Measurements from ENCODE around the gene GFER. TPM values are rescaled to one million over a fixed set of nuclear protein-coding genes. Genes with fewer than 3 reads are reported as not detected.
A peak's percentile ranks its signal among the peaks of the same experiment; 100 is the strongest.

GFER gene
- total and polyA plus RNA-seq, 4 donors: 7.4 to 28.4 (median 15.1) TPM

DNA sequence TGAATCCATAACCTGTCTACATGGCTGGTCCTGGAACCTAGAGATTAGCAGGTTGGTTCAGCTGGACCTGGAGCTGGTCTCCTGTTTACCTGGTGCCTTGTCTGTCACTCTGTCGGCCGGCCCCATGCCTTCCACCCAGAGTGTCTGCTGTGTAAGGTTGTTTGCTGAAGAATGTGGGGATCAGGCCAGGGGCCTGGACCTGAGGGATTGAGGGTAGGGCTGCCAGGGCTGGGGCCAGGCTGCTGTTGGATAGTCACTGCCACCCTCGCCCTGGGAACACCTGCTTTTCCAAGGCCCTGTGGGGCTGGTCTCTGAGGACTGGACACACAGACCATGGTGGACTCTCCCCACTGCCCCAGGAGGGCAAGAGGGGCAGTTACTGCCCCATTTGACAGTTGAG is 44.2 kb downstream of the GFER start (continued):
- TF ChIP-seq, protein P1, sequence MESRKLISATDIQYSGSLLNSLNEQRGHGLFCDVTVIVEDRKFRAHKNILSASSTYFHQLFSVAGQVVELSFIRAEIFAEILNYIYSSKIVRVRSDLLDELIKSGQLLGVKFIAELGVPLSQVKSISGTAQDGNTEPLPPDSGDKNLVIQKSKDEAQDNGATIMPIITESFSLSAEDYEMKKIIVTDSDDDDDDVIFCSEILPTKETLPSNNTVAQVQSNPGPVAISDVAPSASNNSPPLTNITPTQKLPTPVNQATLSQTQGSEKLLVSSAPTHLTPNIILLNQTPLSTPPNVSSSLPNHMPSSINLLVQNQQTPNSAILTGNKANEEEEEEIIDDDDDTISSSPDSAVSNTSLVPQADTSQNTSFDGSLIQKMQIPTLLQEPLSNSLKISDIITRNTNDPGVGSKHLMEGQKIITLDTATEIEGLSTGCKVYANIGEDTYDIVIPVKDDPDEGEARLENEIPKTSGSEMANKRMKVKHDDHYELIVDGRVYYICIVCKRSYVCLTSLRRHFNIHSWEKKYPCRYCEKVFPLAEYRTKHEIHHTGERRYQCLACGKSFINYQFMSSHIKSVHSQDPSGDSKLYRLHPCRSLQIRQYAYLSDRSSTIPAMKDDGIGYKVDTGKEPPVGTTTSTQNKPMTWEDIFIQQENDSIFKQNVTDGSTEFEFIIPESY (IDR thresholded peaks at IDR 0.05): no peak
- TF ChIP-seq, protein P2, sequence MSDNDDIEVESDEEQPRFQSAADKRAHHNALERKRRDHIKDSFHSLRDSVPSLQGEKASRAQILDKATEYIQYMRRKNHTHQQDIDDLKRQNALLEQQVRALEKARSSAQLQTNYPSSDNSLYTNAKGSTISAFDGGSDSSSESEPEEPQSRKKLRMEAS (IDR thresholded peaks at IDR 0.05): no peak
- TF ChIP-seq SP1 (IDR thresholded peaks at IDR 0.05) (no peak), EGR1 (IDR thresholded peaks at IDR 0.05; ENCODE audit: low read depth in 2 of 2) (no peak)

DNA sequence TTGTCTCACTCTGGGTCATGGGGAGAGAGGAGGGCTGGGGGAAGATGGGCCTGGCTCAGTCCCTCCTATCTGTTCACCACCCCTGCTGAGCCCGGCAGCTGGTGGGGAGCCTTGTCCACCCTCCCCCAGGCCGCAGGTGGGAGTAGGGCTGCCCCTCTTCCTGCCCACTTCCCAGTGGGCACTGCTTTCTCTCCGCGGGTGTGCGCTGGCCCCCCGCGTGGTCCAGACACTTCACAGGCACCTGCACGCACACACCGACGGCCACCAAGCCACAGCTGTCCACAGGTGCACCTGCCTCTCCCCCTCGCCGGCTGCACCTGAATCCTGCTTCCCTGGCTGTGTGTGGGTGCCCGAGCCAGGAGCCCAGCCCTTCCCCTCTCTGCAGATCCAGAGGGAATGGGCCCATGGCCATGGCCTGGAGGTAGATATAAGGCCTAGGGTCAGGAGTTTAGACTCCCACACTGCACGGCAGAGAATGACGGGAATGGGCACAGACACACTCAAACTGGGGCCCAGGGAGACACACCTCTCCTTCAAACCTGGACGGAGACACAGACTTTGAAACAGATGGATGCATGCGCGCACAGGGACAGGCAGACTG is 44.7 kb downstream of the GFER start:
- Histone ChIP-seq H3K9ac (ENCODE audit: low read depth in 1 of 2, low read length in 2 of 2) (peak overlapping the region; percentile 64 to 94), H3K4me1 (ENCODE audit: control insufficient read depth in 4 of 4, insufficient read depth in 4 of 4, low read length in 3 of 4) (peaks cover 22 to 85% (median 65%) of the 10 kb centered on the region in 4 donors), H3K9me3 (ENCODE audit: control insufficient read depth in 4 of 4, low read length in 3 of 4) (no peaks in the 10 kb centered on the region), H3K27me3 (ENCODE audit: control insufficient read depth in 4 of 4, insufficient read depth in 4 of 4, low read length in 3 of 4) (no peaks in the 10 kb centered on the region), H3K36me3 (ENCODE audit: control insufficient read depth in 4 of 4, insufficient read depth in 3 of 4, low read depth in 1 of 4, low read length in 3 of 4) (no peaks in the 10 kb centered on the region), H3K27ac (ENCODE audit: low read depth in 1 of 2, low read length in 2 of 2) (peak overlapping the region; percentile 49 to 65), H3K4me3 (ENCODE audit: low read depth in 1 of 3, low read length in 3 of 3) (peak overlapping the region; percentile 46 to 99 (median 89))
- TF ChIP-seq GABPA (IDR thresholded peaks at IDR 0.05 in 1 of 2, conservative IDR thresholded peaks at IDR 0.05 in 1 of 2): no peak
- TF ChIP-seq, protein P1 (IDR thresholded peaks at IDR 0.05): no peak
- TF ChIP-seq NR2F2 (IDR thresholded peaks at IDR 0.05): no peak
- no peak for TF ChIP-seq TAF1 (conservative IDR thresholded peaks at IDR 0.05)
- TF ChIP-seq, protein P2 (IDR thresholded peaks at IDR 0.05): no peak
- no peak for TF ChIP-seq FOXA2 (IDR thresholded peaks at IDR 0.05)
- no peak for TF ChIP-seq JUND (IDR thresholded peaks at IDR 0.05)
- TF ChIP-seq, protein P3, sequence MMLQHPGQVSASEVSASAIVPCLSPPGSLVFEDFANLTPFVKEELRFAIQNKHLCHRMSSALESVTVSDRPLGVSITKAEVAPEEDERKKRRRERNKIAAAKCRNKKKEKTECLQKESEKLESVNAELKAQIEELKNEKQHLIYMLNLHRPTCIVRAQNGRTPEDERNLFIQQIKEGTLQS (IDR thresholded peaks at IDR 0.05): no peak
- DNase-seq (ENCODE audit: low spot score): no peak
- 47% methylated on average over 18 of the region's 18 CpGs for WGBS

DNA sequence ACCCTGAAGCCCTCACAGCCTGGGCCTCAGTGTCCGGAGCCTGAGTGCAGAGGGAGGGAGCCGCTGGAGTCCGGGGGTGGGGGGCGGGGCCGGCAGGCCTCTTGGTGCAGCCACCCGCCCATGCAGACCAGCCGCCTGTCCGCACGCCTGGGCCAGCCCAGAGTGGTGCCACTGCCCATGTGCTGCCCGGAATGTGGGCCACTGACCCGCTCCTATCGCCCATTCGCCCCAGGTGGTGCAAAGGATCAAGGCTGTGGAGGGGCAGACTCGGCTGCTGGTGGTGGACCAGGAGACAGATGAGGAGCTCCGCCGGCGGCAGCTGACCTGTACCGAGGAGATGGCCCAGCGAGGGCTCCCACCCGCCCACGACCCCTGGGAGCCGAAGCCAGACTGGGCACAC is 45.4 kb downstream of the GFER start:
- Histone ChIP-seq H3K36me3 (ENCODE audit: control insufficient read depth in 4 of 4, insufficient read depth in 3 of 4, low read depth in 1 of 4, low read length in 3 of 4) (no peaks in the 10 kb centered on the region), H3K4me3 (ENCODE audit: low read depth in 1 of 3, low read length in 3 of 3) (peak overlapping the region; percentile 41 to 99 (median 47)), H3K27me3 (ENCODE audit: control insufficient read depth in 4 of 4, insufficient read depth in 4 of 4, low read length in 3 of 4) (no peaks in the 10 kb centered on the region), H3K27ac (ENCODE audit: low read depth in 1 of 2, low read length in 2 of 2) (peak overlapping the region; percentile 68 to 84), H3K9ac (ENCODE audit: low read depth in 1 of 2, low read length in 2 of 2) (peak overlapping the region; percentile 75 to 94), H3K4me1 (ENCODE audit: control insufficient read depth in 4 of 4, insufficient read depth in 4 of 4, low read length in 3 of 4) (peaks cover 24 to 82% (median 65%) of the 10 kb centered on the region in 4 donors), H3K9me3 (ENCODE audit: control insufficient read depth in 4 of 4, low read length in 3 of 4) (no peaks in the 10 kb centered on the region)
- no peak for DNase-seq (ENCODE audit: low spot score)
- WGBS: 27% methylated on average over 22 of the region's 22 CpGs
- TF ChIP-seq, protein P4, sequence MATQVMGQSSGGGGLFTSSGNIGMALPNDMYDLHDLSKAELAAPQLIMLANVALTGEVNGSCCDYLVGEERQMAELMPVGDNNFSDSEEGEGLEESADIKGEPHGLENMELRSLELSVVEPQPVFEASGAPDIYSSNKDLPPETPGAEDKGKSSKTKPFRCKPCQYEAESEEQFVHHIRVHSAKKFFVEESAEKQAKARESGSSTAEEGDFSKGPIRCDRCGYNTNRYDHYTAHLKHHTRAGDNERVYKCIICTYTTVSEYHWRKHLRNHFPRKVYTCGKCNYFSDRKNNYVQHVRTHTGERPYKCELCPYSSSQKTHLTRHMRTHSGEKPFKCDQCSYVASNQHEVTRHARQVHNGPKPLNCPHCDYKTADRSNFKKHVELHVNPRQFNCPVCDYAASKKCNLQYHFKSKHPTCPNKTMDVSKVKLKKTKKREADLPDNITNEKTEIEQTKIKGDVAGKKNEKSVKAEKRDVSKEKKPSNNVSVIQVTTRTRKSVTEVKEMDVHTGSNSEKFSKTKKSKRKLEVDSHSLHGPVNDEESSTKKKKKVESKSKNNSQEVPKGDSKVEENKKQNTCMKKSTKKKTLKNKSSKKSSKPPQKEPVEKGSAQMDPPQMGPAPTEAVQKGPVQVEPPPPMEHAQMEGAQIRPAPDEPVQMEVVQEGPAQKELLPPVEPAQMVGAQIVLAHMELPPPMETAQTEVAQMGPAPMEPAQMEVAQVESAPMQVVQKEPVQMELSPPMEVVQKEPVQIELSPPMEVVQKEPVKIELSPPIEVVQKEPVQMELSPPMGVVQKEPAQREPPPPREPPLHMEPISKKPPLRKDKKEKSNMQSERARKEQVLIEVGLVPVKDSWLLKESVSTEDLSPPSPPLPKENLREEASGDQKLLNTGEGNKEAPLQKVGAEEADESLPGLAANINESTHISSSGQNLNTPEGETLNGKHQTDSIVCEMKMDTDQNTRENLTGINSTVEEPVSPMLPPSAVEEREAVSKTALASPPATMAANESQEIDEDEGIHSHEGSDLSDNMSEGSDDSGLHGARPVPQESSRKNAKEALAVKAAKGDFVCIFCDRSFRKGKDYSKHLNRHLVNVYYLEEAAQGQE (IDR thresholded peaks at IDR 0.05): no peak
- no peak for TF ChIP-seq SP1 (IDR thresholded peaks at IDR 0.05)
- TF ChIP-seq, protein P1 (IDR thresholded peaks at IDR 0.05): no peak
- TF ChIP-seq RAD21 (IDR thresholded peaks at IDR 0.05): no peak
- no peak for TF ChIP-seq FOXA2 (IDR thresholded peaks at IDR 0.05)
- TF ChIP-seq NR2F2 (IDR thresholded peaks at IDR 0.05): no peak
- peak; percentile 54 to 76 for TF ChIP-seq HNF4A (conservative IDR thresholded peaks at IDR 0.05)
- no peak for TF ChIP-seq JUND (IDR thresholded peaks at IDR 0.05)
- TF ChIP-seq EGR1 (IDR thresholded peaks at IDR 0.05; ENCODE audit: low read depth in 2 of 2): peak; percentile 35 to 82
- TF ChIP-seq HNF4G (IDR thresholded peaks at IDR 0.05): no peak
- TF ChIP-seq RXRA (IDR thresholded peaks at IDR 0.05): peak in 1 of 2 donors; percentile 67
- peak; percentile 50 for TF ChIP-seq YY1 (IDR thresholded peaks at IDR 0.05)
- TF ChIP-seq, protein P2 (IDR thresholded peaks at IDR 0.05): peak; percentile 20
- no peak for TF ChIP-seq TAF1 (conservative IDR thresholded peaks at IDR 0.05)
- no peak for TF ChIP-seq GABPA (IDR thresholded peaks at IDR 0.05 in 1 of 2, conservative IDR thresholded peaks at IDR 0.05 in 1 of 2)
- TF ChIP-seq, protein P3 (IDR thresholded peaks at IDR 0.05): no peak
